ENCODE data around the gene ETFDH.
"Not testable (repeated sequence)": the region's sequence is repeated elsewhere in the genome, so short reads cannot be mapped to it uniquely, and the experiment has no call there.

The ETFDH gene

GRCh38 chr4:158678767-158679166, 6.7 kb downstream of the ETFDH start:
- DNase-seq (ENCODE audit: low read depth) = no peak

- no peak for DNase-seq (ENCODE audit: low read depth)
Observed at GRCh38 chr4:158681629-158682028, 9.5 kb downstream of the ETFDH start.

- DNase-seq (ENCODE audit: low read depth) = no peak
Observed at GRCh38 chr4:158682066-158682465, 10.0 kb downstream of the ETFDH start.

GRCh38 chr4:158688813-158689212, 16.7 kb downstream of the ETFDH start:
- DNase-seq (ENCODE audit: low read depth) = no peak

- no peak for DNase-seq (ENCODE audit: low read depth)
Observed at GRCh38 chr4:158704274-158704673, 32.2 kb downstream of the ETFDH start.

- DNase-seq (ENCODE audit: low read depth) = no peak
Observed at GRCh38 chr4:158710814-158711213, 38.7 kb downstream of the ETFDH start.

GRCh38 chr4:158712622-158713021, 40.5 kb downstream of the ETFDH start:
- DNase-seq (ENCODE audit: low read depth) = not testable (repeated sequence)

- no peak for DNase-seq (ENCODE audit: low read depth)
Observed at GRCh38 chr4:158714937-158715336, 42.8 kb downstream of the ETFDH start.

GRCh38 chr4:158715802-158716201, 43.7 kb downstream of the ETFDH start:
- DNase-seq (ENCODE audit: low read depth) = no peak

GRCh38 chr4:158721680-158722079, 49.6 kb downstream of the ETFDH start:
- no peak for DNase-seq (ENCODE audit: low read depth)

GRCh38 chr4:158722291-158722916, 50.3 kb downstream of the ETFDH start:
- DNase-seq (ENCODE audit: low read depth) = no peak

- DNase-seq (ENCODE audit: low read depth) = peak; percentile 70
Observed at GRCh38 chr4:158722917-158723793, 51.1 kb downstream of the ETFDH start, which contains the start of gene PPID. Gene PPID, minus strand, starts transcription at chr4:158723396. Its CDS starts 108 bp downstream, at chr4:158723288.

- DNase-seq (ENCODE audit: low read depth) = no peak
Observed at GRCh38 chr4:158724637-158725036, 52.5 kb downstream of the ETFDH start.

- DNase-seq (ENCODE audit: low read depth) = no peak
Observed at GRCh38 chr4:158726633-158727032, 54.5 kb downstream of the ETFDH start.

- no peak for DNase-seq (ENCODE audit: low read depth)
Observed at GRCh38 chr4:158728236-158728635, 56.1 kb downstream of the ETFDH start.

- DNase-seq (ENCODE audit: low read depth) = peak; percentile 22
Observed at GRCh38 chr4:158729716-158730559, 57.8 kb downstream of the ETFDH start.

- no peak for DNase-seq (ENCODE audit: low read depth)
Observed at GRCh38 chr4:158738866-158739265, 66.8 kb downstream of the ETFDH start.

- DNase-seq (ENCODE audit: low read depth) = no peak
Observed at GRCh38 chr4:158739600-158739999, 67.5 kb downstream of the ETFDH start.

GRCh38 chr4:158741326-158742021, 69.4 kb downstream of the ETFDH start:
- DNase-seq (ENCODE audit: low read depth) = no peak

- DNase-seq (ENCODE audit: low read depth) = not testable (repeated sequence)
Observed at GRCh38 chr4:158746537-158746936, 74.4 kb downstream of the ETFDH start.

- DNase-seq (ENCODE audit: low read depth) = no peak
Observed at GRCh38 chr4:158750379-158750778, 78.3 kb downstream of the ETFDH start.

Data from activated gamma-delta T cell treated with anti-CD3 and anti-CD28 coated beads, Interleukin-2, amount 50 U/mL, for 16 hours (primary cell).